HepG2 (cell line): ENCODE results near the gene THPO. TPM values are rescaled to one million over a fixed set of nuclear protein-coding genes. Genes with fewer than 3 reads are reported as not detected.

ENCODE experiments used
- AKAP8 ChIP-seq: sonication (generic); formaldehyde crosslinking; IDR thresholded peaks from 2 replicates; pipeline ENCODE4 v1.5.1; 2020; ENCODE audit warnings: mild to moderate bottlenecking, missing genetic modification reagents
- BHLHE40 ChIP-seq: IDR thresholded peaks from 2 replicates; pipeline ENCODE4 v1.6.1; 2011; ENCODE audit warnings: low read length, improper control_type of control experiment
- CEBPG ChIP-seq: IDR thresholded peaks from 2 replicates; pipeline ENCODE4 v1.6.1; 2016
- HNRNPK ChIP-seq: fragments of 200-400 bp; formaldehyde crosslinking; IDR thresholded peaks from 2 replicates; pipeline ENCODE4 v1.6.1; 2018; ENCODE audit warnings: low read length, low read depth, moderate library complexity, mild to moderate bottlenecking; ENCODE audit not compliant: poor library complexity, severe bottlenecking
- MTA3 ChIP-seq: sonication (generic); formaldehyde crosslinking; IDR thresholded peaks from 2 replicates; pipeline ENCODE4 v1.4.0; 2020; ENCODE audit warnings: missing genetic modification reagents
- MYNN ChIP-seq: sonication (generic); formaldehyde crosslinking; IDR thresholded peaks from 2 replicates; pipeline ENCODE4 v1.4.0; 2020; ENCODE audit warnings: mild to moderate bottlenecking, low read depth, missing genetic modification reagents
- NFKBIZ ChIP-seq: IDR thresholded peaks from 2 replicates; pipeline ENCODE4 v1.6.1; 2018; ENCODE audit warnings: missing genetic modification reagents, missing compliant biosample characterization
- RAD21 ChIP-seq: fragments of 450-650 bp; formaldehyde crosslinking; IDR thresholded peaks from 2 replicates; pipeline ENCODE4 v1.5.0; 2020; ENCODE audit warnings: mild to moderate bottlenecking
- TRIM24 ChIP-seq: sonication (generic); formaldehyde crosslinking; IDR thresholded peaks from 2 replicates; pipeline ENCODE4 v1.8.0; 2022; ENCODE audit warnings: mild to moderate bottlenecking, missing genetic modification reagents
- ZFP41 ChIP-seq: sonication (generic); formaldehyde crosslinking; IDR thresholded peaks from 2 replicates; pipeline ENCODE4 v1.4.0; 2020; ENCODE audit warnings: mild to moderate bottlenecking, missing genetic modification reagents, borderline replicate concordance
- ZNF430 ChIP-seq: sonication (generic); formaldehyde crosslinking; IDR thresholded peaks from 2 replicates; pipeline ENCODE4 v1.9.0; 2021; ENCODE audit warnings: mild to moderate bottlenecking, missing genetic modification reagents
- ZNF577 ChIP-seq: sonication (generic); formaldehyde crosslinking; IDR thresholded peaks from 2 replicates; pipeline ENCODE4 v1.4.0; 2020; ENCODE audit warnings: mild to moderate bottlenecking, low read depth, missing genetic modification reagents, borderline replicate concordance
- ZNF816 ChIP-seq: sonication (generic); formaldehyde crosslinking; IDR thresholded peaks from 2 replicates; pipeline ENCODE4 v1.8.0; 2022; ENCODE audit warnings: missing genetic modification reagents, mild to moderate bottlenecking, borderline replicate concordance
- ZNF883 ChIP-seq: sonication (generic); formaldehyde crosslinking; IDR thresholded peaks from 2 replicates; pipeline ENCODE4 v1.5.1; 2020; ENCODE audit warnings: mild to moderate bottlenecking, missing genetic modification reagents; ENCODE audit errors: not compliant biosample characterization
- polyA plus RNA-seq, 8 experiments: library from polyadenylated mRNA; depleted of rRNA in 3 of 8; stranded (reverse) in 7 of 8; unstranded in 1 of 8; fragments of >200 nt; fragmentation: Illumina TruSeq in 4 of 8; extraction: Trizol in 4 of 8; gene quantifications; 2 replicates each; pipeline versions ENCODE4 v1.2.1 to v1.2.3, GENCODE V29; 2011 to 2016; ENCODE audit warnings: low read depth in 4 of 8, missing spikeins in 1 of 8, mixed read lengths in 1 of 8; ENCODE audit not compliant: insufficient read depth in 1 of 8
- total RNA-seq, 5 experiments: library from RNA; depleted of rRNA; stranded (reverse); fragments of >200 nt; fragmentation: Illumina TruSeq; extraction: Trizol; gene quantifications; 2 replicates each; pipeline ENCODE4 v1.2.3, GENCODE V29; 2016; ENCODE audit warnings: low read depth in 1 of 5
- TF ChIP-seq, protein P1 (sequence below): sonication (generic); formaldehyde crosslinking; IDR thresholded peaks from 2 replicates; pipeline ENCODE4 v1.8.1; 2023; ENCODE audit warnings: mild to moderate bottlenecking, inconsistent platforms, moderate library complexity, missing genetic modification reagents, borderline replicate concordance
- TF ChIP-seq, protein P2 (sequence below): sonication (generic); formaldehyde crosslinking; IDR thresholded peaks from 2 replicates; pipeline ENCODE4 v1.4.0; 2020; ENCODE audit warnings: low read depth, missing genetic modification reagents
- TF ChIP-seq, protein P3 (sequence below): sonication (generic); formaldehyde crosslinking; IDR thresholded peaks from 2 replicates; pipeline ENCODE4 v1.8.1; 2023; ENCODE audit warnings: mild to moderate bottlenecking, missing genetic modification reagents
- TF ChIP-seq, protein P4 (sequence below): IDR thresholded peaks from 2 replicates; pipeline ENCODE4 v1.6.1; 2016; ENCODE audit warnings: mild to moderate bottlenecking

The THPO gene
- total and polyA plus RNA-seq, 2 of the 13 experiments (the other 11 are each of a cell fraction or from before 2014, with no cell fraction given): 2.8 to 4.8 TPM

DNA sequence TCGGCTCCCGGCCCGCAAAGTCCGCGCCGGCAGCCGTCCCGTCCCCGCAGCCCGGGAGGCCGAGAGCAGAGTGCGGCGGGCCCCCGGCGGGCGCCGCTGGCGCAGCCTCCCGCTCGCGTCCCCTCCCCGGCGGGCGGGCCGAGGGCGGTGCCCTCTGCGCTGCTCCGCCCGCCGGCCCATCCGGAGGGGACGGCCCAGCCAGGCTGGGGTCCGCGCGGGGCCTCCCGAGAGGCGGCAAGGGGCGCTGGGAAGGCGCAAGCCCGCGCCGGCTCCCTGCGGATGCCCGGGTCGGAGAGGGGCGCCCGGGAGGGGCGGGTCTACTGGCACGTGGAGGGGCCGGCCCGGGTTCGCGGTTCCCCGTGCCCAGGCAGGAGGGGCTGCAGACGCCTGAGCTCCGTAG, 16.5 kb downstream of the THPO start, which contains the start of the genes CLCN2 and POLR2H (continued):
- TF ChIP-seq, protein P1, sequence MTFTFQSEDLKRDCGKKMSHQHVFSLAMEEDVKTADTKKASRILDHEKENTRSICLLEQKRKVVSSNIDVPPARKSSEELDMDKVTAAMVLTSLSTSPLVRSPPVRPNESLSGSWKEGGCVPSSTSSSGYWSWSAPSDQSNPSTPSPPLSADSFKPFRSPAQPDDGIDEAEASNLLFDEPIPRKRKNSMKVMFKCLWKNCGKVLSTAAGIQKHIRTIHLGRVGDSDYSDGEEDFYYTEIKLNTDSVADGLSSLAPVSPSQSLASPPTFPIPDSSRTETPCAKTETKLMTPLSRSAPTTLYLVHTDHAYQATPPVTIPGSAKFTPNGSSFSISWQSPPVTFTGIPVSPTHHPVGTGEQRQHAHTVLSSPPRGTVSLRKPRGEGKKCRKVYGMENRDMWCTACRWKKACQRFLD (CRISPR knock-in tag): peak; percentile 30; the same call in 1 of the 2 replicates
- TF ChIP-seq MTA3 (CRISPR knock-in tag) (no peak), NFKBIZ (CRISPR knock-in tag) (no peak), ZNF883 (no peak), ZFP41 (CRISPR knock-in tag) (no peak), TRIM24 (CRISPR knock-in tag) (no peak), BHLHE40 (peak; percentile 67), ZNF430 (CRISPR knock-in tag) (0 out of 2 replicates have a peak, but pooled peaks have one; percentile 27), RAD21 (CRISPR knock-in tag) (peak; percentile 60), MYNN (CRISPR knock-in tag) (no peak), ZNF816 (CRISPR knock-in tag) (no peak), CEBPG (CRISPR knock-in tag) (no peak), HNRNPK (peak; percentile 47), AKAP8 (CRISPR knock-in tag) (0 out of 2 replicates have a peak, but pooled peaks have one; percentile 27), ZNF577 (CRISPR knock-in tag) (no peak)
- TF ChIP-seq, protein P2, sequence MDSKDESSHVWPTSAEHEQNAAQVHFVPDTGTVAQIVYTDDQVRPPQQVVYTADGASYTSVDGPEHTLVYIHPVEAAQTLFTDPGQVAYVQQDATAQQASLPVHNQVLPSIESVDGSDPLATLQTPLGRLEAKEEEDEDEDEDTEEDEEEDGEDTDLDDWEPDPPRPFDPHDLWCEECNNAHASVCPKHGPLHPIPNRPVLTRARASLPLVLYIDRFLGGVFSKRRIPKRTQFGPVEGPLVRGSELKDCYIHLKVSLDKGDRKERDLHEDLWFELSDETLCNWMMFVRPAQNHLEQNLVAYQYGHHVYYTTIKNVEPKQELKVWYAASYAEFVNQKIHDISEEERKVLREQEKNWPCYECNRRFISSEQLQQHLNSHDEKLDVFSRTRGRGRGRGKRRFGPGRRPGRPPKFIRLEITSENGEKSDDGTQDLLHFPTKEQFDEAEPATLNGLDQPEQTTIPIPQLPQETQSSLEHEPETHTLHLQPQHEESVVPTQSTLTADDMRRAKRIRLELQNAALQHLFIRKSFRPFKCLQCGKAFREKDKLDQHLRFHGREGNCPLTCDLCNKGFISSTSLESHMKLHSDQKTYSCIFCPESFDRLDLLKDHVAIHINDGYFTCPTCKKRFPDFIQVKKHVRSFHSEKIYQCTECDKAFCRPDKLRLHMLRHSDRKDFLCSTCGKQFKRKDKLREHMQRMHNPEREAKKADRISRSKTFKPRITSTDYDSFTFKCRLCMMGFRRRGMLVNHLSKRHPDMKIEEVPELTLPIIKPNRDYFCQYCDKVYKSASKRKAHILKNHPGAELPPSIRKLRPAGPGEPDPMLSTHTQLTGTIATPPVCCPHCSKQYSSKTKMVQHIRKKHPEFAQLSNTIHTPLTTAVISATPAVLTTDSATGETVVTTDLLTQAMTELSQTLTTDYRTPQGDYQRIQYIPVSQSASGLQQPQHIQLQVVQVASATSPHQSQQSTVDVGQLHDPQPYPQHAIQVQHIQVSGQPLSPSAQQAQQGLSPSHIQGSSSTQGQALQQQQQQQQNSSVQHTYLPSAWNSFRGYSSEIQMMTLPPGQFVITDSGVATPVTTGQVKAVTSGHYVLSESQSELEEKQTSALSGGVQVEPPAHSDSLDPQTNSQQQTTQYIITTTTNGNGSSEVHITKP (CRISPR knock-in tag): no peak
- TF ChIP-seq, protein P3, sequence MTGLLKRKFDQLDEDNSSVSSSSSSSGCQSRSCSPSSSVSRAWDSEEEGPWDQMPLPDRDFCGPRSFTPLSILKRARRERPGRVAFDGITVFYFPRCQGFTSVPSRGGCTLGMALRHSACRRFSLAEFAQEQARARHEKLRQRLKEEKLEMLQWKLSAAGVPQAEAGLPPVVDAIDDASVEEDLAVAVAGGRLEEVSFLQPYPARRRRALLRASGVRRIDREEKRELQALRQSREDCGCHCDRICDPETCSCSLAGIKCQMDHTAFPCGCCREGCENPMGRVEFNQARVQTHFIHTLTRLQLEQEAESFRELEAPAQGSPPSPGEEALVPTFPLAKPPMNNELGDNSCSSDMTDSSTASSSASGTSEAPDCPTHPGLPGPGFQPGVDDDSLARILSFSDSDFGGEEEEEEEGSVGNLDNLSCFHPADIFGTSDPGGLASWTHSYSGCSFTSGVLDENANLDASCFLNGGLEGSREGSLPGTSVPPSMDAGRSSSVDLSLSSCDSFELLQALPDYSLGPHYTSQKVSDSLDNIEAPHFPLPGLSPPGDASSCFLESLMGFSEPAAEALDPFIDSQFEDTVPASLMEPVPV (CRISPR knock-in tag): 0 out of 2 replicates have a peak, but pooled peaks have one; percentile 16
- TF ChIP-seq, protein P4, sequence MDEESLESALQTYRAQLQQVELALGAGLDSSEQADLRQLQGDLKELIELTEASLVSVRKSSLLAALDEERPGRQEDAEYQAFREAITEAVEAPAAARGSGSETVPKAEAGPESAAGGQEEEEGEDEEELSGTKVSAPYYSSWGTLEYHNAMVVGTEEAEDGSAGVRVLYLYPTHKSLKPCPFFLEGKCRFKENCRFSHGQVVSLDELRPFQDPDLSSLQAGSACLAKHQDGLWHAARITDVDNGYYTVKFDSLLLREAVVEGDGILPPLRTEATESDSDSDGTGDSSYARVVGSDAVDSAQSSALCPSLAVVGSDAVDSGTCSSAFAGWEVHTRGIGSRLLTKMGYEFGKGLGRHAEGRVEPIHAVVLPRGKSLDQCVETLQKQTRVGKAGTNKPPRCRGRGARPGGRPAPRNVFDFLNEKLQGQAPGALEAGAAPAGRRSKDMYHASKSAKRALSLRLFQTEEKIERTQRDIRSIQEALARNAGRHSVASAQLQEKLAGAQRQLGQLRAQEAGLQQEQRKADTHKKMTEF (CRISPR knock-in tag): peak; percentile 28; the same call in 1 of the 2 replicates
- TF ChIP-seq, all 625 proteins: peak for 85
